Measurements from ENCODE around the gene FAM81A.

Gene FAM81A

GRCh38 chr15:59538494-59538893 is 100.5 kb downstream of the FAM81A start (continued):
- TF ChIP-seq CSRNP3 (CRISPR knock-in tag; IDR thresholded peaks at IDR 0.05) = no peak
- TF ChIP-seq GLIS3 (CRISPR knock-in tag; IDR thresholded peaks at IDR 0.05) = no peak

DNA sequence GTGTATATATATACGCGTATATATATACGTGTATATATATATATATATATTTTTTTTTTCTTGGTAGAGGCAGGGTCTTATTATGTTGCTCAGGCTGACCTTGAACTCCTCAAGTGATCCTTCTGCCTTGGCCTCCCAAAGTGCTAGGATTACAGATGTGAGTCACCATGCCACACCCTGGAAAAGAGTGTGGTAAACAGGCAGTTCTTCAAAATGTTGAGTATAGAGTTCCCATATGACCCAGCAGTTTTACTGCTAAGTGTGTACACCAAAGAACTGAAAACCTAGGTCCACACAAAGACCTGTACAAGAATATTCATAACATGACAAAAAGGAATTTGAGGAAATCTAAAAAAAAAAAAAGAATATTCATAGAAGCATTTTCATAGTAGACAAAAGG is 101.8 kb downstream of the FAM81A start:
- no peak for ATAC-seq
- TF ChIP-seq ZNF70 (CRISPR knock-in tag; IDR thresholded peaks at IDR 0.05) = no peak
- TF ChIP-seq TOX (CRISPR knock-in tag; IDR thresholded peaks at IDR 0.05; ENCODE audit: borderline replicate concordance) = no peak
- no peak for TF ChIP-seq ZFP3 (CRISPR knock-in tag; IDR thresholded peaks at IDR 0.05)
- no peak for TF ChIP-seq ISL1 (CRISPR knock-in tag; IDR thresholded peaks at IDR 0.05)
- TF ChIP-seq PATZ1 (CRISPR knock-in tag; IDR thresholded peaks at IDR 0.05; ENCODE audit: borderline replicate concordance) = no peak
- TF ChIP-seq, protein P1, sequence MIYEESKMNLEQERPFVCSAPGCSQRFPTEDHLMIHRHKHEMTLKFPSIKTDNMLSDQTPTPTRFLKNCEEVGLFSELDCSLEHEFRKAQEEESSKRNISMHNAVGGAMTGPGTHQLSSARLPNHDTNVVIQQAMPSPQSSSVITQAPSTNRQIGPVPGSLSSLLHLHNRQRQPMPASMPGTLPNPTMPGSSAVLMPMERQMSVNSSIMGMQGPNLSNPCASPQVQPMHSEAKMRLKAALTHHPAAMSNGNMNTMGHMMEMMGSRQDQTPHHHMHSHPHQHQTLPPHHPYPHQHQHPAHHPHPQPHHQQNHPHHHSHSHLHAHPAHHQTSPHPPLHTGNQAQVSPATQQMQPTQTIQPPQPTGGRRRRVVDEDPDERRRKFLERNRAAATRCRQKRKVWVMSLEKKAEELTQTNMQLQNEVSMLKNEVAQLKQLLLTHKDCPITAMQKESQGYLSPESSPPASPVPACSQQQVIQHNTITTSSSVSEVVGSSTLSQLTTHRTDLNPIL (CRISPR knock-in tag; IDR thresholded peaks at IDR 0.05; ENCODE audit: low read depth) = no peak
- TF ChIP-seq CSDC2 (CRISPR knock-in tag; IDR thresholded peaks at IDR 0.05) = no peak
- TF ChIP-seq POU6F1 (CRISPR knock-in tag; IDR thresholded peaks at IDR 0.05; ENCODE audit: borderline replicate concordance, low read depth) = no peak
- TF ChIP-seq SNAI2 (CRISPR knock-in tag; IDR thresholded peaks at IDR 0.05) = no peak
- no peak for TF ChIP-seq ZC3H10 (CRISPR knock-in tag; IDR thresholded peaks at IDR 0.05)
- no peak for TF ChIP-seq TCF4 (CRISPR knock-in tag; IDR thresholded peaks at IDR 0.05; ENCODE audit: borderline replicate concordance)
- TF ChIP-seq CSRNP3 (CRISPR knock-in tag; IDR thresholded peaks at IDR 0.05) = no peak
- no peak for TF ChIP-seq ZFP30 (CRISPR knock-in tag; IDR thresholded peaks at IDR 0.05)
- no peak for TF ChIP-seq RARB (CRISPR knock-in tag; IDR thresholded peaks at IDR 0.05)
- TF ChIP-seq ZNF8 (CRISPR knock-in tag; IDR thresholded peaks at IDR 0.05) = no peak
- no peak for TF ChIP-seq OSR1 (CRISPR knock-in tag; IDR thresholded peaks at IDR 0.05)
- TF ChIP-seq ARNTL (CRISPR knock-in tag; IDR thresholded peaks at IDR 0.05; ENCODE audit: borderline replicate concordance, low read depth) = no peak
- TF ChIP-seq ZNF565 (CRISPR knock-in tag; conservative IDR thresholded peaks at IDR 0.05; ENCODE audit: low read depth) = no peak
- no peak for TF ChIP-seq BACH2 (CRISPR knock-in tag; IDR thresholded peaks at IDR 0.05; ENCODE audit: borderline replicate concordance)

DNA sequence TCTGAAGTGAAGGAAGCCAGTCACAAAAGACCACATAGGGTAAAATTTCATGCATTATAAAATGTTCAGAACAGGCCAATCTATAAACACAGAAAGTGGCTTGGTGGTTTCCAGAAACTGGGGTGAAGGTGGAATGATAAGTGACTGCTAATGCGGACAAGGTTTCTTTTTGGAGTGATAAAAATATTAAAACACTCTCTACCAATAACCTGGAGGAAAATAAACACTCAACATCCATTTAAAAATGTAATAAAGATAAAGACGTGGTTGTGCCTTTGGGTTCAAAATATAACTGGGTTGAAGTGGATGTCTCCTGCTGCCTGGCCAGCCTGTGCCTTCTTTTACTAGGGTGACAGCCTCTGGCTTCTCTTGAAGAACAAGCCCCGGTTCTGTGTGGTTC is 102.7 kb downstream of the FAM81A start:
- ATAC-seq = no peak
- no peak for TF ChIP-seq PATZ1 (CRISPR knock-in tag; IDR thresholded peaks at IDR 0.05; ENCODE audit: borderline replicate concordance)
- TF ChIP-seq, protein P1 (CRISPR knock-in tag; IDR thresholded peaks at IDR 0.05; ENCODE audit: low read depth) = no peak
- TF ChIP-seq ZC3H10 (CRISPR knock-in tag; IDR thresholded peaks at IDR 0.05) = no peak
- no peak for TF ChIP-seq ZNF8 (CRISPR knock-in tag; IDR thresholded peaks at IDR 0.05)
- TF ChIP-seq, protein P2, sequence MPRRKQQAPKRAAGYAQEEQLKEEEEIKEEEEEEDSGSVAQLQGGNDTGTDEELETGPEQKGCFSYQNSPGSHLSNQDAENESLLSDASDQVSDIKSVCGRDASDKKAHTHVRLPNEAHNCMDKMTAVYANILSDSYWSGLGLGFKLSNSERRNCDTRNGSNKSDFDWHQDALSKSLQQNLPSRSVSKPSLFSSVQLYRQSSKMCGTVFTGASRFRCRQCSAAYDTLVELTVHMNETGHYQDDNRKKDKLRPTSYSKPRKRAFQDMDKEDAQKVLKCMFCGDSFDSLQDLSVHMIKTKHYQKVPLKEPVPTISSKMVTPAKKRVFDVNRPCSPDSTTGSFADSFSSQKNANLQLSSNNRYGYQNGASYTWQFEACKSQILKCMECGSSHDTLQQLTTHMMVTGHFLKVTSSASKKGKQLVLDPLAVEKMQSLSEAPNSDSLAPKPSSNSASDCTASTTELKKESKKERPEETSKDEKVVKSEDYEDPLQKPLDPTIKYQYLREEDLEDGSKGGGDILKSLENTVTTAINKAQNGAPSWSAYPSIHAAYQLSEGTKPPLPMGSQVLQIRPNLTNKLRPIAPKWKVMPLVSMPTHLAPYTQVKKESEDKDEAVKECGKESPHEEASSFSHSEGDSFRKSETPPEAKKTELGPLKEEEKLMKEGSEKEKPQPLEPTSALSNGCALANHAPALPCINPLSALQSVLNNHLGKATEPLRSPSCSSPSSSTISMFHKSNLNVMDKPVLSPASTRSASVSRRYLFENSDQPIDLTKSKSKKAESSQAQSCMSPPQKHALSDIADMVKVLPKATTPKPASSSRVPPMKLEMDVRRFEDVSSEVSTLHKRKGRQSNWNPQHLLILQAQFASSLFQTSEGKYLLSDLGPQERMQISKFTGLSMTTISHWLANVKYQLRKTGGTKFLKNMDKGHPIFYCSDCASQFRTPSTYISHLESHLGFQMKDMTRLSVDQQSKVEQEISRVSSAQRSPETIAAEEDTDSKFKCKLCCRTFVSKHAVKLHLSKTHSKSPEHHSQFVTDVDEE (CRISPR knock-in tag; IDR thresholded peaks at IDR 0.05) = no peak
- TF ChIP-seq RARB (CRISPR knock-in tag; IDR thresholded peaks at IDR 0.05) = no peak
- TF ChIP-seq ZNF70 (CRISPR knock-in tag; IDR thresholded peaks at IDR 0.05) = no peak
- no peak for TF ChIP-seq OSR1 (CRISPR knock-in tag; IDR thresholded peaks at IDR 0.05)

Measured in SK-N-SH treated with all-trans-retinoic acid at 6 μM for 48 hours (cell line).